CD14-positive monocyte (primary cell): ENCODE data around the gene ZNF410. TPM values are rescaled to one million over a fixed set of nuclear protein-coding genes. Genes with fewer than 3 reads are reported as not detected.
"Not testable (repeated sequence)": the region's sequence is repeated elsewhere in the genome, so short reads cannot be mapped to it uniquely, and the experiment has no call there.

ENCODE experiments used
- DNase-seq, 3 donors: peaks; one replicate each; pipeline ENCODE4 v3.0.0-alpha.2; 2011 to 2022
- H2AFZ ChIP-seq: 2 replicates; pipeline ENCODE4 v1.6.0; 2012; ENCODE audit warnings: mild to moderate bottlenecking, low read depth, low read length, inconsistent platforms; ENCODE audit not compliant: insufficient read depth, poor library complexity, severe bottlenecking
- H3K27ac ChIP-seq, 2 donors: 1 replicate in 1 of 2; 2 replicates in 1 of 2; pipeline ENCODE4 v1.5.1; 2012 to 2013; ENCODE audit warnings: low read length in 2 of 2, control low read depth in 1 of 2, inconsistent platforms in 1 of 2, low read depth in 1 of 2, mild to moderate bottlenecking in 1 of 2
- H3K27me3 ChIP-seq, 2 donors: one replicate each; pipeline versions ENCODE4 v1.6.0 to v1.6.1; 2011 to 2013; ENCODE audit warnings: low read length in 2 of 2; ENCODE audit not compliant: control insufficient read depth in 2 of 2, insufficient read depth in 2 of 2
- H3K36me3 ChIP-seq, 2 donors: replicated peaks in 1 of 2; 1 replicate in 1 of 2; 2 replicates in 1 of 2; pipeline versions ENCODE4 v1.5.1 to v1.6.1; 2012 to 2013; ENCODE audit warnings: low read length in 2 of 2, control low read depth in 1 of 2, inconsistent platforms in 1 of 2, mild to moderate bottlenecking in 1 of 2; ENCODE audit not compliant: insufficient read depth in 2 of 2, control insufficient read depth in 1 of 2
- H3K4me1 ChIP-seq, 2 donors: 1 replicate in 1 of 2; 2 replicates in 1 of 2; pipeline versions ENCODE4 v1.5.1 to v1.6.1; 2012 to 2013; ENCODE audit warnings: low read length in 2 of 2, control low read depth in 1 of 2, inconsistent platforms in 1 of 2, mild to moderate bottlenecking in 1 of 2, moderate library complexity in 1 of 2; ENCODE audit not compliant: insufficient read depth in 2 of 2, control insufficient read depth in 1 of 2
- H3K4me2 ChIP-seq: replicated peaks from 2 replicates; pipeline ENCODE3; 2012; ENCODE audit warnings: low read length, moderate library complexity, mild to moderate bottlenecking; ENCODE audit not compliant: poor library complexity, severe bottlenecking; ENCODE audit errors: extremely low read depth
- H3K4me3 ChIP-seq, 3 experiments: fragments of 200-600 bp in 1 of 3; sonication (generic) in 1 of 3; replicated peaks in 1 of 3; 1 replicate in 2 of 3; 2 replicates in 1 of 3; pipeline ENCODE4 v1.5.1; 2011 to 2013; ENCODE audit warnings: low read length in 3 of 3, mild to moderate bottlenecking in 3 of 3, control low read depth in 2 of 3, low read depth in 2 of 3, inconsistent platforms in 1 of 3, moderate library complexity in 1 of 3
- H3K79me2 ChIP-seq: 2 replicates; pipeline ENCODE4 v1.6.0; 2012; ENCODE audit warnings: mild to moderate bottlenecking, control low read depth, inconsistent platforms, low read length, moderate library complexity; ENCODE audit not compliant: insufficient read depth
- H3K9ac ChIP-seq: 2 replicates; pipeline ENCODE4 v1.6.0; 2017; ENCODE audit warnings: low read length, mild to moderate bottlenecking; ENCODE audit not compliant: insufficient read depth, poor library complexity, severe bottlenecking
- H3K9me3 ChIP-seq, 2 donors: replicated peaks in 1 of 2; 1 replicate in 1 of 2; 2 replicates in 1 of 2; pipeline versions ENCODE4 v1.5.1 to v1.6.1; 2012 to 2013; ENCODE audit warnings: low read length in 2 of 2, control low read depth in 1 of 2; ENCODE audit not compliant: control insufficient read depth in 1 of 2, insufficient read depth in 1 of 2
- H4K20me1 ChIP-seq: 2 replicates; pipeline ENCODE4 v1.6.0; 2012; ENCODE audit warnings: mild to moderate bottlenecking, low read length, control low read depth, moderate library complexity; ENCODE audit not compliant: insufficient read depth
- H3K27ac Mint-ChIP-seq, 7 donors: one replicate each; pipeline ENCODE4 v1.8.0; 2020; ENCODE audit warnings: mild to moderate bottlenecking in 7 of 7, mixed read lengths in 7 of 7, moderate library complexity in 6 of 7, inconsistent platforms in 2 of 7
- H3K27me3 Mint-ChIP-seq, 3 donors: one replicate each; pipeline ENCODE4 v1.8.0; 2021 to 2022; ENCODE audit warnings: low read depth in 3 of 3, mild to moderate bottlenecking in 3 of 3, mixed read lengths in 3 of 3, moderate library complexity in 3 of 3, inconsistent platforms in 1 of 3
- H3K36me3 Mint-ChIP-seq, 2 donors: one replicate each; pipeline ENCODE4 v1.8.0; 2020; ENCODE audit warnings: mixed read lengths in 2 of 2, inconsistent platforms in 1 of 2, mild to moderate bottlenecking in 1 of 2
- H3K4me1 Mint-ChIP-seq: one replicate; pipeline ENCODE4 v1.8.0; 2020; ENCODE audit warnings: mild to moderate bottlenecking, mixed read lengths
- H3K4me3 Mint-ChIP-seq, 2 donors: one replicate each; pipeline ENCODE4 v1.8.0; 2020; ENCODE audit warnings: mild to moderate bottlenecking in 2 of 2, mixed read lengths in 2 of 2, moderate library complexity in 1 of 2
- H3K9me3 Mint-ChIP-seq, 7 donors: one replicate each; pipeline ENCODE4 v1.8.0; 2020 to 2022; ENCODE audit warnings: mixed read lengths in 7 of 7, mild to moderate bottlenecking in 6 of 7, moderate library complexity in 6 of 7, inconsistent platforms in 2 of 7
- WGBS: methylation state at CpG from one replicate; pipeline ENCODE4 v1.1.5; 2013; ENCODE audit warnings: missing lambda C conversion rate; ENCODE audit not compliant: insufficient coverage; 5-methylcytosine and 5-hydroxymethylcytosine counted together
- intact Hi-C, 2 donors: fragments of 100-400 bp; cut with micrococcal nuclease; formaldehyde crosslinking; loops; one replicate each; pipeline versions ENCODE4 v1.15.0 to v1.15.1; 2023
- polyA plus RNA-seq, 3 donors: library from polyadenylated mRNA; depleted of rRNA in 1 of 3; unstranded in 2 of 3; stranded (reverse) in 1 of 3; fragments of 300-500 nt in 2 of 3; fragments of >200 nt in 1 of 3; fragmentation: Illumina TruSeq in 2 of 3; gene quantifications; 1 replicate in 2 of 3; 2 replicates in 1 of 3; pipeline ENCODE4 v1.2.3, GENCODE V29; 2012 to 2021
- TF ChIP-seq, protein P1 (sequence below): fragments of 200-600 bp; IDR thresholded peaks from one replicate; pipeline ENCODE4 v1.8.0; 2022; ENCODE audit warnings: antibody characterized with exemption, mild to moderate bottlenecking

ZNF410 gene
- polyA plus RNA-seq, 3 donors: 20.4 to 53.3 (median 42.5) TPM

DNA sequence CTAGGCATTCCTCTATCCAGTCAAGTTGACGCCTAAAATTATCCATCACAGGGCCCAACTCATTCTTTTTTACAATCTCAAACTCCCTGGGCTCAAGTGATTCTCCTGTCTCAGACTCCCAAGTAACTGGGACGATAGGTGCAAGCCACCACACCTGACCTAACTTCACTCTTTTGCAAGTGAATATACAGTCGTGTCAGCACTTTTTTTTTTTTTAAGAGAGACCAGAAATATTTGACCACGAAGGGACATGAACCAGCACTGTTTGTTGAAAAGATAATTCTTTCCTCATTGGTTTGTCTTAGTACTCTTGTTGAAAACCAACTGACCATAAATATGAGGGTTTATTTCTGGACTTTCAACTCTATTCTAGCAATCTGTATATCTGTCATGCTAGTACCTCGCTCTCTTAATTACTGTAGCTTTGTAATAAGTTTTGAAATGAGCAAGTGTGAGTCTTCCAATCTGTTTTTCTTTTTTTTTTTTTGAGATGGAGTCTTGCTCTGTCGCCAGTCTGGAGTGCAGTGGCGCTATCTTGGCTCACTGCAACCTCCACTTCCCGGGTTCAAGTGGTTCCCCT is 21.0 kb upstream of the ZNF410 start:
- H3K36me3 Mint-ChIP-seq: peaks cover 0 to 6% of the 10 kb centered on the region in 2 donors
- H3K27ac ChIP-seq: no peak overlapping the region
- no peak for DNase-seq
- peaks cover 0 to 6% (median 0%) of the 10 kb centered on the region in 7 donors for H3K9me3 Mint-ChIP-seq
- TF ChIP-seq, protein P1, sequence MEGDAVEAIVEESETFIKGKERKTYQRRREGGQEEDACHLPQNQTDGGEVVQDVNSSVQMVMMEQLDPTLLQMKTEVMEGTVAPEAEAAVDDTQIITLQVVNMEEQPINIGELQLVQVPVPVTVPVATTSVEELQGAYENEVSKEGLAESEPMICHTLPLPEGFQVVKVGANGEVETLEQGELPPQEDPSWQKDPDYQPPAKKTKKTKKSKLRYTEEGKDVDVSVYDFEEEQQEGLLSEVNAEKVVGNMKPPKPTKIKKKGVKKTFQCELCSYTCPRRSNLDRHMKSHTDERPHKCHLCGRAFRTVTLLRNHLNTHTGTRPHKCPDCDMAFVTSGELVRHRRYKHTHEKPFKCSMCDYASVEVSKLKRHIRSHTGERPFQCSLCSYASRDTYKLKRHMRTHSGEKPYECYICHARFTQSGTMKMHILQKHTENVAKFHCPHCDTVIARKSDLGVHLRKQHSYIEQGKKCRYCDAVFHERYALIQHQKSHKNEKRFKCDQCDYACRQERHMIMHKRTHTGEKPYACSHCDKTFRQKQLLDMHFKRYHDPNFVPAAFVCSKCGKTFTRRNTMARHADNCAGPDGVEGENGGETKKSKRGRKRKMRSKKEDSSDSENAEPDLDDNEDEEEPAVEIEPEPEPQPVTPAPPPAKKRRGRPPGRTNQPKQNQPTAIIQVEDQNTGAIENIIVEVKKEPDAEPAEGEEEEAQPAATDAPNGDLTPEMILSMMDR: no peak
- H3K4me3 ChIP-seq: no peak overlapping the region
- peaks cover 0 to 2% (median 0%) of the 10 kb centered on the region in 3 donors for H3K27me3 Mint-ChIP-seq
- H3K27ac Mint-ChIP-seq: no peak overlapping the region
- intact Hi-C loops: no loop called here
- H3K4me3 Mint-ChIP-seq: no peak overlapping the region
- no peak overlapping the region for H2AFZ ChIP-seq
- peaks cover 7 to 9% of the 10 kb centered on the region in 2 donors for H3K4me1 ChIP-seq
- H4K20me1 ChIP-seq: no peaks in the 10 kb centered on the region
- H3K27me3 ChIP-seq: no peaks in the 10 kb centered on the region
- H3K36me3 ChIP-seq: no peaks in the 10 kb centered on the region
- H3K4me1 Mint-ChIP-seq: peaks cover 12% of the 10 kb centered on the region
- H3K9ac ChIP-seq: no peak overlapping the region
- H3K4me2 ChIP-seq: no peak overlapping the region
- WGBS: 100% methylated on average over 2 of the region's 8 CpGs
- no peaks in the 10 kb centered on the region for H3K9me3 ChIP-seq
- H3K79me2 ChIP-seq: no peaks in the 10 kb centered on the region

DNA sequence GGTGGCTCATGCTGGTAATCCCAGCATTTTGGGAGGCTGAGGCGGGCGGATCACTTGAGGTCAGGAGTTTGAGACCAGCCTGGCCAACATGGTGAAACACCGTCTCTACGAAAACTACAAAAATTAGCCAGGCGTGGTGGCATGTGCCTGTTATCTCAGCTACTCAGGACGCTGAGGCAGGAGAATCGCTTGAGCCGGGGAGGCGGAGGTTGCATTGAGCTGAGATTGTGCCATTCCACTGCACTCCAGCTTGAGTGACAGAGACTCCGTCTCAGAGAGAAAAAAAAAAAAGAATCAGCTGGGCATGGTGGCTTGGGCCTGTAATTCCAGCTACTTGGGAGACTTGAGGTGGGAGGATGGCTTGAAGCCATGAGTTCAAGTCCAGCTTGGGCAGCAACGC is 16.9 kb upstream of the ZNF410 start:
- H3K4me2 ChIP-seq, H3K36me3 ChIP-seq, H2AFZ ChIP-seq, H3K27me3 ChIP-seq, H4K20me1 ChIP-seq, H3K9ac ChIP-seq, H3K9me3 ChIP-seq, DNase-seq, intact Hi-C loops, H3K4me1 ChIP-seq, H3K27me3 Mint-ChIP-seq, H3K79me2 ChIP-seq, H3K4me3 Mint-ChIP-seq, H3K36me3 Mint-ChIP-seq, H3K9me3 Mint-ChIP-seq, H3K4me3 ChIP-seq, H3K27ac ChIP-seq, H3K27ac Mint-ChIP-seq, H3K4me1 Mint-ChIP-seq: not testable (repeated sequence)
- WGBS: 94% methylated on average over 7 of the region's 11 CpGs
